Measurements from ENCODE around the gene NOSTRIN.
A peak's percentile ranks its signal among the peaks of the same experiment; 100 is the strongest.
"Not testable (repeated sequence)": the region's sequence is repeated elsewhere in the genome, so short reads cannot be mapped to it uniquely, and the experiment has no call there.

The NOSTRIN gene

GRCh38 chr2:168801961-168802858, at the start of gene NOSTRIN:
TSS of gene NOSTRIN (plus strand) at chr2:168802637. CDS start at chr2:168802647, 10 bp downstream.
- DNase-seq: no peak

GRCh38 chr2:168753765-168754329, 48.6 kb upstream of the NOSTRIN start:
- no peak for DNase-seq

- DNase-seq: no peak
Measured at GRCh38 chr2:168757223-168757622, 45.2 kb upstream of the NOSTRIN start.

GRCh38 chr2:168758970-168759820, 43.2 kb upstream of the NOSTRIN start:
- DNase-seq: peak; percentile 28 to 51

GRCh38 chr2:168765401-168765800, 37.0 kb upstream of the NOSTRIN start:
- no peak for DNase-seq

- no peak for DNase-seq
Measured at GRCh38 chr2:168766600-168766999, 35.8 kb upstream of the NOSTRIN start.

GRCh38 chr2:168767258-168767657, 35.2 kb upstream of the NOSTRIN start:
- no peak for DNase-seq

- not testable (repeated sequence) for DNase-seq
Measured at GRCh38 chr2:168768357-168768756, 34.1 kb upstream of the NOSTRIN start.

GRCh38 chr2:168770796-168771195, 31.6 kb upstream of the NOSTRIN start:
- no peak for DNase-seq

- DNase-seq: no peak
Measured at GRCh38 chr2:168772704-168773103, 29.7 kb upstream of the NOSTRIN start.

GRCh38 chr2:168773128-168773527, 29.3 kb upstream of the NOSTRIN start:
- DNase-seq: no peak

GRCh38 chr2:168773719-168774521, 28.5 kb upstream of the NOSTRIN start:
- DNase-seq: peak in 1 of 2 donors; percentile 25

GRCh38 chr2:168775837-168776236, 26.6 kb upstream of the NOSTRIN start:
- DNase-seq: no peak

- no peak for DNase-seq
Measured at GRCh38 chr2:168780669-168781071, 21.8 kb upstream of the NOSTRIN start.

- no peak for DNase-seq
Measured at GRCh38 chr2:168781191-168781817, 21.1 kb upstream of the NOSTRIN start.

- DNase-seq: no peak
Measured at GRCh38 chr2:168782271-168782670, 20.2 kb upstream of the NOSTRIN start.

- no peak for DNase-seq
Measured at GRCh38 chr2:168784993-168785392, 17.4 kb upstream of the NOSTRIN start.

- DNase-seq: no peak
Measured at GRCh38 chr2:168787098-168787781, 15.2 kb upstream of the NOSTRIN start.

GRCh38 chr2:168787782-168788376, 14.6 kb upstream of the NOSTRIN start:
- DNase-seq: no peak

GRCh38 chr2:168789776-168790175, 12.7 kb upstream of the NOSTRIN start:
- no peak for DNase-seq
